LNCaP clone FGC (cell line): ENCODE measurements around the gene PGM2.

Experiments
- DNase-seq: peaks from one replicate; pipeline ENCODE4 v3.0.0-alpha.2; 2011; ENCODE audit warnings: low read depth
- H3K4me3 ChIP-seq: 2 replicates; pipeline ENCODE4 v1.5.1; 2011; ENCODE audit warnings: mild to moderate bottlenecking, low read depth, low read length, control low read depth
- CTCF ChIP-seq: IDR thresholded peaks from 2 replicates; pipeline ENCODE4 v1.5.1; 2012; ENCODE audit warnings: mild to moderate bottlenecking; ENCODE audit not compliant: control insufficient read depth, insufficient read depth; ENCODE audit errors: extremely low read depth

PGM2 gene

GRCh38 chr4:37792241-37792640, 34.2 kb upstream of the PGM2 start:
- no peak for DNase-seq

GRCh38 chr4:37793562-37793961, 32.9 kb upstream of the PGM2 start:
- TF ChIP-seq CTCF = peak; percentile 63
- DNase-seq = no peak
- H3K4me3 ChIP-seq = no peak overlapping the region

More at GRCh38 chr4:37792241-37792640, 34.2 kb upstream of the PGM2 start:
- H3K4me3 ChIP-seq = no peak overlapping the region
- TF ChIP-seq CTCF = no peak

GRCh38 chr4:37794056-37794455, 32.4 kb upstream of the PGM2 start:
- no peak for DNase-seq
- H3K4me3 ChIP-seq = no peak overlapping the region
- no peak for TF ChIP-seq CTCF

GRCh38 chr4:37795581-37796195, 30.8 kb upstream of the PGM2 start:
- no peak for DNase-seq
- TF ChIP-seq CTCF = no peak
- H3K4me3 ChIP-seq = no peak overlapping the region

- no peak for TF ChIP-seq CTCF
- no peak for DNase-seq
- no peak overlapping the region for H3K4me3 ChIP-seq
Measured at GRCh38 chr4:37797374-37797773, 29.1 kb upstream of the PGM2 start.

GRCh38 chr4:37797923-37798322, 28.6 kb upstream of the PGM2 start:
- no peak overlapping the region for H3K4me3 ChIP-seq
- TF ChIP-seq CTCF = no peak
- no peak for DNase-seq

- no peak for DNase-seq
- TF ChIP-seq CTCF = no peak
- H3K4me3 ChIP-seq = no peak overlapping the region
Measured at GRCh38 chr4:37798616-37799015, 27.9 kb upstream of the PGM2 start.
